Cardiac fibroblast (primary cell): ENCODE measurements around the gene ATP6V0B.

Experiments used
- DNase-seq, 2 donors: peaks; one replicate each; pipeline versions ENCODE4 v3.0.0 to v3.0.0-alpha.2; 2010; ENCODE audit warnings: low read depth in 2 of 2
- H3K4me3 ChIP-seq, 2 donors: replicated peaks in 1 of 2; 1 replicate in 1 of 2; 2 replicates in 1 of 2; pipeline ENCODE4 v1.5.1; 2011; ENCODE audit warnings: low read depth in 2 of 2, low read length in 2 of 2, mild to moderate bottlenecking in 2 of 2, moderate library complexity in 1 of 2
- TF ChIP-seq, protein P1 (sequence below): IDR thresholded peaks from one replicate; pipeline ENCODE4 v1.5.1; 2011; ENCODE audit warnings: low read depth, mild to moderate bottlenecking, low read length, inconsistent platforms

ATP6V0B gene

DNA sequence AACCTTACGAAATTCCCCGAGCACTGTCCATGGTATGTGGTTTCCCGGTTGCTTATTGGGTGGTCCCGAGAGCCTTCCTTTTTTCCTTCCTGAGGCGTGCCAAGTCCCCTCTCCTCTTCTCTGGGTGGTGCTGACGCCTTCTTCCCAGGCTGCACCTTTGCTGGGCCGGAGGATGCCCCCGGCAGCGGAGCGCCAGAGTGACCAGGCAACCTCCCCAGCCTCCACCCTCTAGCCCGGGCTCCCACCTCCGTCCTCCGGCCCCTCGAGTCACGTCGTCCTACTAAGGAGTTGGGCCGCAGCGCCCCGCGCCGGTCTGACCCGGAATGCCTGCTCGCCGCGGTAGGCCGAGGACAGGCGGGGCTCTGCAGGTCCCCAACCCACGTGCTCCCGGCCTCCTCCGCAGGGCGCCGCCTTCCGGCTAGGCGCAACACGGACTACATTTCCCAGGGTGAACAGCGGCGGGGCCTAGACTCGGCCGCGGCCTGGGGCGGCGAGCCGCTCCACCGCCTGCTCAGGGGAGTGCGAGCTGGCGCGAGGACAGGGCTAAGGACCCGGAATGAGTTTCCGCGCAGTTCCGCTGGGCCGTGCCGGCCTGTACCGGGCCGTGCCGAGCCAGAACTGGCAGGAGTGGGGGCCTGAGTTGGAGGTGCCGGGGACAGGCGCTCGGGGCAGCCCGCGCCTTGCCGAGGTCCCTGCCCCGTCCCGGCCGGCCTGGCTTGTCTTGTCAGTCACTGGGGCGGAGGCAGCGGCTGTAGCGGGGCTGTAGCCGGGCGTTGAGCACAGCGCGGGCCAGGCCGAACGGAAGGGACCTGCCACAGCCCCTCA, 28.3 kb upstream of the ATP6V0B start, which contains the start of gene IPO13:
TSS of gene IPO13 (plus strand) at position 715 of the 825 bp plus-strand sequence. CDS start 651 bp downstream, outside the sequence.
- H3K4me3 ChIP-seq = peak within 1 kb of the TSS; percentile 86 to 94
- DNase-seq = peak; percentile 97
- TF ChIP-seq, protein P1, sequence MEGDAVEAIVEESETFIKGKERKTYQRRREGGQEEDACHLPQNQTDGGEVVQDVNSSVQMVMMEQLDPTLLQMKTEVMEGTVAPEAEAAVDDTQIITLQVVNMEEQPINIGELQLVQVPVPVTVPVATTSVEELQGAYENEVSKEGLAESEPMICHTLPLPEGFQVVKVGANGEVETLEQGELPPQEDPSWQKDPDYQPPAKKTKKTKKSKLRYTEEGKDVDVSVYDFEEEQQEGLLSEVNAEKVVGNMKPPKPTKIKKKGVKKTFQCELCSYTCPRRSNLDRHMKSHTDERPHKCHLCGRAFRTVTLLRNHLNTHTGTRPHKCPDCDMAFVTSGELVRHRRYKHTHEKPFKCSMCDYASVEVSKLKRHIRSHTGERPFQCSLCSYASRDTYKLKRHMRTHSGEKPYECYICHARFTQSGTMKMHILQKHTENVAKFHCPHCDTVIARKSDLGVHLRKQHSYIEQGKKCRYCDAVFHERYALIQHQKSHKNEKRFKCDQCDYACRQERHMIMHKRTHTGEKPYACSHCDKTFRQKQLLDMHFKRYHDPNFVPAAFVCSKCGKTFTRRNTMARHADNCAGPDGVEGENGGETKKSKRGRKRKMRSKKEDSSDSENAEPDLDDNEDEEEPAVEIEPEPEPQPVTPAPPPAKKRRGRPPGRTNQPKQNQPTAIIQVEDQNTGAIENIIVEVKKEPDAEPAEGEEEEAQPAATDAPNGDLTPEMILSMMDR = peak; percentile 56

DNA sequence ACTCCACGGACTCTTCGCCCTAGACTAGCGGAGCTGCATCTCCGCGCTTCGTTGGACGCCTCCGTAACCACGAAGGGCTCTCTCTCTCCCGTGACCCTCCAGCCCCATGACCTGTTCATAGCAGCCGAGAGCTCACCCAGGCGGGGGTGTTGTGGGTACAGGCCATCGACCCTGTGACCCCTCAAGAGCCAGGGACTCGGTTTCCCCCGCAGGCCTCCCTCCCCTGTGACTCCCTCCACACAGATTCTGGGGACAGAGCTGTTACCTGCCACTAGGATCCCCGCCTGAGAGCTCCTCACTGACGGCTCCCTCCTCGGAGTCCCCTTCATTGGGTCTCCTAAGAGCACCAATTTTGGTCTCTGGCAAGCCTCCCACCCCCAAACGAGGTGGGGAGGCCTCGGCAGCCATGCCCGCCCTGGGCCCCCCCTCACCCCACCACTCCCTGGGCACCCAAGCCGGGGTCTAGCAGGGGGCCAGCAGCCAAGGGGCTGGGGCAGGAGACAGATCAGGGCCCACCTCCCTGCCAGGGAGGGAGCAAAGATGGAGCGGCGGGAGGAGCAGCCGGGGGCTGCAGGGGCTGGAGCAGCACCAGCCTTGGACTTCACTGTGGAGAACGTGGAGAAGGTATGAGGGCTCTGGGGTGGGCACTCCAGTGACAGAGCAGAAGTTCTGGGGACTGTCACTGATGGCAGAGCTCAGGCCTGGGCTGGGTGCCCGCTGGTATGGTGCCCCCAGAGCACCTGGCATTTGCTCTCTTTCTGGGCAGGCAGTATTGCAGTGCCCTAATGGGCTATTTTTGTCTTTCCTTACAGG, 27.5 kb upstream of the ATP6V0B start:
- TF ChIP-seq, protein P1 = no peak
- no peak for DNase-seq
- H3K4me3 ChIP-seq = peak overlapping the region; percentile 86 to 94

- DNase-seq = no peak
- TF ChIP-seq, protein P1 = no peak
- peak overlapping the region; percentile 86 to 94 for H3K4me3 ChIP-seq
These were observed 26.8 kb upstream of the ATP6V0B start for GRCh38 chr1:43947874-43948437.

- no peak for DNase-seq
- TF ChIP-seq, protein P1 = no peak
- H3K4me3 ChIP-seq = no peak overlapping the region
These were observed 25.1 kb upstream of the ATP6V0B start for GRCh38 chr1:43949678-43950077.

GRCh38 chr1:43951021-43951985, 23.5 kb upstream of the ATP6V0B start:
- no peak overlapping the region for H3K4me3 ChIP-seq
- no peak for DNase-seq
- TF ChIP-seq, protein P1 = no peak

DNA sequence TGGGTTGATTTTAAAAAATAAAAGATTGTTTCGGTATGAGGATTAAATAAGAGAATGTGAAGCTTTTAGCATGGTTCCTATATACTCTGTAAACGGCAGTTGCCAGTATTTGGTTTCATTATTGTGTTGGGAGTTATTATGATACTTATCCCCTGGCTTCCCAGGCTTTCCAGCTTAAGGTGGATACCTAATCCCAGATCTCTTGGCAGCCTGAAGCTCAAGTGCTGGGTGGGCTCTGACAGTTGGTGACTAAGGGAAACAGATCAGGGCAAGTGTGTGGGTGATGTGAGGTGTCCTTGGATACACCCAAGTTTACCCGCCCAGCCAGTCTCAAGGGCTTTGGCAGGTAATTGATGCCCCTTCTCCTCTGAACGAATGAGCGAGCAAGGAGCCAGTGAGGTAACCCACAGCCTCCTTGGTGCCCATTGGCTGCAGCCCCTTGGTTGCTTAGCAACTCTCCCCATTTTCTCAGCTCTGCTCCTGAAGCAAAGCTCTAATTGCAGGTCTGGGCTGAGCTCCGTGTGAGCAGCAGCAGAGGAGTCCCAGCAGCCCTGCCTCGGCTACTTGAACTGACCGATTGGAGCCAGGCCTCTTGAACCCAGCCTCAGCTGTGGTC, 21.9 kb upstream of the ATP6V0B start:
- TF ChIP-seq, protein P1 = no peak
- no peak for DNase-seq
- H3K4me3 ChIP-seq = no peak overlapping the region
